Bronchus fibroblast of lung (primary cell): ENCODE results near the gene MTF2. TPM values are rescaled to one million over a fixed set of nuclear protein-coding genes. Genes with fewer than 3 reads are reported as not detected.

Experiments
- total RNA-seq: library from RNA; depleted of rRNA; stranded (reverse); fragments of >200 nt; gene quantifications from 2 replicates; pipeline ENCODE4 v1.2.3, GENCODE V29; 2015

MTF2 gene
- total RNA-seq = 5.4 and 6.4 TPM in 2 replicates

DNA sequence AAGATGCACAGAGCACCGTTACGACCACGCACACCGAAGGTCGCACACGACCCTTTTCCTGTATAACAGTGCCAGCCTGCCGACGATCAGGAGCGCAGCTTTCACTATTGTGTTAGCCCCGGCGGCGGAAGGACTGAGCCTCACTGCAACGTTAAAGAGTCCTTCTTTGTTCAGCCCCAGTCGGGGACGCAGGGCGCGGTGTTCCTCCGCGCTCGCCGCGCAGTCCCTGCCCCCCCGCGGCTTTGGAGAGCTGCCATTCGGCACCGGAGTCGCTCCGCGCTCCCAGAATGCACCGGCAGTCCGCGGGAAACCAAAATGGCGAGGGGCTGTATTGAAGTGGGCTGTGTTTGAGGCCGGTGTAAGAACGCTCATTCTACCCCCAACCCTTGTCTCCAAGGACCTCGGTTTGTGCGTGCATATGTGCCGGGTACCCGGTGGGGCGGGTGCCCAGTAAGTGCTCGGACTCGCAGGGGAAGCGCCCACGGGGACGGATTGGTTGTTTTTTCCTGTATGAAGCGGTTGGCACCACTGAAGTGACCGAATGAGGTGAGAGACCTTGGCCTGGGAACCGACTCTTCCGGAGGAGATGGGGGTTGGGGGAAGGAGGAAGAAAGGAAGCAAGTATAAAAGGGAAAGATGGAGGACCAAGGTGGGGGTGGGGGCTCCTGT lies at the start of gene MTF2:
Gene MTF2, plus strand, starts transcription at position 298 of the 669 bp plus-strand sequence. Its CDS starts 244 bp downstream, at position 542.

DNA sequence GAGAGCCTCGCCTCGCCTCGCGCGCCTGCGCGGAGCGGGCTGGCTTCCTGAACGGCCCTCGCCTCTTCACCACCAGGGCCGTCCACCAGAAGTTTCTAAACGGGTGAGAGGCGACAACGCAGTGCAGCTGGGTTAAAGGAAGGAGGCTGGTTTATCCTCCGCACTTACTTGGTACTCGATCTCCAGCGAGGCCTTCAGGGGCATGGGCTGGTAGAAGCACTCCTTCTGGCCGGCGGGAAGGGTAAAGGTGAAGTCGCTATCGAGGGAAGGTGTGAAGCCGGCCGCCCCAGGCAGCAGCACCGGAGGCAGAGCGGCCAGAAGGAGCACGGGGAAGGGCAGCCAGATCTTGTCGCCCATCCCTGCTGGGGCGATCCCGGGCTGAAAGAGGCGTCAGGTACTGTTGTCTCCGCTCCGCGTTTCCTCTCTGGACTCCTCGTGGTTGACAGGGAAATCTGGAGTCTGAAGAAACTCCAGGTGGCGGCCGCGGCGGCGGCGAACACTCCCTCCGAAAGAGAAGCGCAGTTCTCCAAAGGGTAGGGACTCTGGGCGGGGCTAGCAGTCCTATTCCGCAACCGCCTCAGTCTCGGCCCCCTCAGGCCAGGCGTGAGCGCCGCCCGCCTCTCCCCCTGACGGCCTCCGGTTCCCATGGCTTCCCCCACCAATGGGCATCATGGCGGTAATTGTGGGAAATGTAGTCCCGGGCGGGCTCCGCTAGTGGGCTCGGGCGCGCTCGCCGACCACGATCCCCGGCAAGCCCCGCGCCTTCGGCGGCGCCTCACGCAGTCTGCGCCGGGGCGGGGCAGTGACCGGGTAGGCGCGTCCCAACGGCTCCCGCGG lies 101.0 kb downstream of the MTF2 start, which contains the start of gene TMED5:
Gene TMED5, minus strand, starts transcription at position 528 of the 837 bp plus-strand sequence. Its CDS starts 171 bp downstream, at position 357.

DNA sequence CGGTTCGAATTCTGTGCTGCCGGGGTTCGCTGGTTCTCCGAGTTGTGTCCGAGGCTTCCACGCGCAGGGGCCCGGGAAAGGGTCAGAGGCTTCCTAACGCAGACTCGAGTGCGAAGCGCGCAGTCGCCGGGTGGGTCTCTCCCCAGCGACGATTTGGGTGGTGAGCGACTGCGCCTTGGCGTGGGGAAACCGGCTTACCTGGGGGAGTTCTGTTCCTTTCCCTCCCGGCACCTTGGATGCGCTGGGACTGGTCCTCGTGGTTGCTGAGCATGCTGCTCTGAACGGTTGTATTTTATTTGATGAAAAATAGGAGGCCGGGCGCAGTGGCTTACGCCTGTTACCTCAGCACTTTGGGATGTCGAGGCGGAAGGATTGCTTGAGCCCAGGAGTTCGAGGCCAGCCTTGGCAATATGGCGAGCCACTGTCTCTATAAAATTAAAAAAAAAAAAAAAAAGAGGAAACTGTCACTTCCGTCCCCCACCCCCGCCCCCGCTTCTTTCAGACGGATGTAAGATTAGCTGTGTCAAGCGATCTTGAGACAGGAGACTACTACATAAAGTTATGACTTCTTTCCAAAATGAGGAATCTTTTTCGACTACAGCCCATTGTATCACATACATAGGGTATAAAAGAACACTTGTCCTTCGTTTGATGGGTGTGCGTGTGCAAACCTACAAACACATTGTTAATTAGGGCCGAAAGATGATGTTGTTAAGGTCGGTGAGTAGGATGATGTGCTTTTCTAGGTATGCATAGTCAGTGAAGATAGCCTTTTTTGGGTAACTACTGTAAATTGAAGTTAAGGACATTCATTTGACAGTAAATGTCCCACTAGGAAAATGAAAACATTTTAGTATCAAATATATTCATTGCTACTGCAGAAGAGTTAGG lies 101.9 kb downstream of the MTF2 start, which contains the start of gene CCDC18:
Gene CCDC18, plus strand, starts transcription at position 2 of the 891 bp plus-strand sequence. CDS start 2,638 bp downstream, outside the sequence.

Other genes starting within 250 kb of the MTF2 start
- gene RPL5, start 247.2 kb upstream of the MTF2 start, total RNA-seq = 1,657 and 1,710 TPM in 2 replicates
- 4.5 and 5.5 TPM in 2 replicates for gene DIPK1A, start 117.8 kb upstream of the MTF2 start, total RNA-seq
- 52.5 and 56.0 TPM in 2 replicates for gene TMED5, start 101.1 kb downstream of the MTF2 start, total RNA-seq
- gene CCDC18, start 101.4 kb downstream of the MTF2 start, total RNA-seq = 6.7 and 15.3 TPM in 2 replicates